Fibroblast of skin of right quadriceps (primary cell): ENCODE data around the gene RAPGEF5.

ENCODE experiments used
- DNase-seq: peaks from one replicate; pipeline ENCODE4 v3.0.0-alpha.2; 2013

RAPGEF5 gene

GRCh38 chr7:22378199-22378980 lies 21.4 kb upstream of the RAPGEF5 start:
- DNase-seq: no peak

- no peak for DNase-seq
Measured at GRCh38 chr7:22377703-22378102, 20.7 kb upstream of the RAPGEF5 start.

- no peak for DNase-seq
Measured at GRCh38 chr7:22375359-22376048, 18.6 kb upstream of the RAPGEF5 start.

- no peak for DNase-seq
Measured at GRCh38 chr7:22373911-22374310, 17.0 kb upstream of the RAPGEF5 start.

- DNase-seq: no peak
Measured at GRCh38 chr7:22373388-22373787, 16.4 kb upstream of the RAPGEF5 start.

- DNase-seq: no peak
Measured at GRCh38 chr7:22372863-22373262, 15.9 kb upstream of the RAPGEF5 start.

- no peak for DNase-seq
Measured at GRCh38 chr7:22371878-22372277, 14.9 kb upstream of the RAPGEF5 start.

- no peak for DNase-seq
Measured at GRCh38 chr7:22364900-22365299, 7.9 kb upstream of the RAPGEF5 start.

GRCh38 chr7:22363756-22364422 lies 6.9 kb upstream of the RAPGEF5 start:
- no peak for DNase-seq

- no peak for DNase-seq
Measured at GRCh38 chr7:22361795-22362194, 4.8 kb upstream of the RAPGEF5 start.

- DNase-seq: no peak
Measured at GRCh38 chr7:22361320-22361719, 4.4 kb upstream of the RAPGEF5 start.

GRCh38 chr7:22358820-22359697 lies 2.1 kb upstream of the RAPGEF5 start:
- no peak for DNase-seq

GRCh38 chr7:22357311-22358175 lies 589 bp upstream of the RAPGEF5 start:
- DNase-seq: no peak

- no peak for DNase-seq
Measured at GRCh38 chr7:22356010-22356691, 803 bp downstream of the RAPGEF5 start.

GRCh38 chr7:22355620-22356009 lies 1.3 kb downstream of the RAPGEF5 start:
- no peak for DNase-seq

GRCh38 chr7:22354462-22354861 lies 2.5 kb downstream of the RAPGEF5 start:
- no peak for DNase-seq

GRCh38 chr7:22352887-22353286 lies 4.1 kb downstream of the RAPGEF5 start:
- DNase-seq: no peak

GRCh38 chr7:22351878-22352277 lies 5.1 kb downstream of the RAPGEF5 start:
- no peak for DNase-seq

- DNase-seq: no peak
Measured at GRCh38 chr7:22351329-22351692, 5.6 kb downstream of the RAPGEF5 start.

- DNase-seq: no peak
Measured at GRCh38 chr7:22350466-22351328, 6.3 kb downstream of the RAPGEF5 start.
